Upper lobe of left lung (tissue), 6 donors: ENCODE results near the gene KRT80. TPM values are rescaled to one million over a fixed set of nuclear protein-coding genes. Genes with fewer than 3 reads are reported as not detected.
"Not testable (repeated sequence)": the region's sequence is repeated elsewhere in the genome, so short reads cannot be mapped to it uniquely, and the experiment has no call there.

ENCODE experiments used
- ATAC-seq, 2 donors: fragments of 200-7000 bp; cut with Tn5 transposase; one replicate each; pipeline ENCODE4 v1.9.1; 2022; ENCODE audit warnings: mild to moderate bottlenecking in 2 of 2, moderate library complexity in 2 of 2; ENCODE audit not compliant: low FRiP score in 2 of 2
- DNase-seq, 2 donors: peaks; one replicate each; pipeline ENCODE4 v3.0.0-alpha.2; 2019 to 2020
- H3K27ac ChIP-seq, 4 donors: fragments of 200-600 bp; sonication (generic); one replicate each; pipeline ENCODE4 v1.5.1; 2016 to 2019
- H3K27me3 ChIP-seq, 4 donors: fragments of 200-600 bp; sonication (generic); one replicate each; pipeline ENCODE4 v1.5.1; 2017 to 2019
- H3K36me3 ChIP-seq, 4 donors: fragments of 200-600 bp; sonication (generic); one replicate each; pipeline ENCODE4 v1.5.1; 2016 to 2019
- H3K4me1 ChIP-seq, 4 donors: fragments of 200-600 bp; sonication (generic); one replicate each; pipeline ENCODE4 v1.5.1; 2018 to 2019
- H3K4me3 ChIP-seq, 4 donors: fragments of 200-600 bp; sonication (generic); one replicate each; pipeline ENCODE4 v1.5.1; 2017 to 2019; ENCODE audit warnings: mild to moderate bottlenecking in 2 of 4, moderate library complexity in 1 of 4
- H3K9me3 ChIP-seq, 4 donors: fragments of 200-600 bp; sonication (generic); one replicate each; pipeline ENCODE4 v1.5.1; 2018 to 2019
- EP300 ChIP-seq, 4 donors: sonication (generic); formaldehyde crosslinking; IDR thresholded peaks; one replicate each; pipeline ENCODE4 v1.5.1; 2017; ENCODE audit warnings: antibody characterized with exemption in 4 of 4, control low read depth in 2 of 4
- POLR2A ChIP-seq, 4 donors: fragments of 450-650 bp; IDR thresholded peaks; one replicate each; pipeline ENCODE4 v1.5.1; 2016 to 2017; ENCODE audit warnings: antibody characterized with exemption in 4 of 4, mild to moderate bottlenecking in 2 of 4
- POLR2AphosphoS5 ChIP-seq, 2 donors: sonication (generic); formaldehyde crosslinking; IDR thresholded peaks; one replicate each; pipeline ENCODE4 v1.5.1; 2017; ENCODE audit warnings: antibody characterized with exemption in 2 of 2
- WGBS, 2 donors: methylation state at CpG; one replicate each; pipeline ENCODE4 v1.1.5; 2017 to 2018; 5-methylcytosine and 5-hydroxymethylcytosine counted together
- total RNA-seq, 6 donors: library from RNA; depleted of rRNA in 4 of 6; stranded (reverse); fragments of >200 nt in 4 of 6; gene quantifications; one replicate each; pipeline versions ENCODE4 v1.1.0 to v1.2.1, GENCODE V29; 2016 to 2021
- TF ChIP-seq, protein P1 (sequence below), 6 experiments: fragments of 450-650 bp in 4 of 6; fragments of 200-600 bp in 2 of 6; sonication (generic) in 2 of 6; IDR thresholded peaks; one replicate each; pipeline ENCODE4 v1.5.1; 2016 to 2019; ENCODE audit warnings: antibody characterized with exemption in 6 of 6
- donor health status: DM: no; HTN: no; CAD: no; lungs with moderate emphysema.
- donor health status: DM: no; HTN: yes; CAD: no; lungs with severe emphysema.

KRT80 gene
- total RNA-seq, result 10 to 100 TPM in 2 of 6 donors, 1 to 10 TPM in 4; 2.1 to 15.2 (median 6.6) TPM

DNA sequence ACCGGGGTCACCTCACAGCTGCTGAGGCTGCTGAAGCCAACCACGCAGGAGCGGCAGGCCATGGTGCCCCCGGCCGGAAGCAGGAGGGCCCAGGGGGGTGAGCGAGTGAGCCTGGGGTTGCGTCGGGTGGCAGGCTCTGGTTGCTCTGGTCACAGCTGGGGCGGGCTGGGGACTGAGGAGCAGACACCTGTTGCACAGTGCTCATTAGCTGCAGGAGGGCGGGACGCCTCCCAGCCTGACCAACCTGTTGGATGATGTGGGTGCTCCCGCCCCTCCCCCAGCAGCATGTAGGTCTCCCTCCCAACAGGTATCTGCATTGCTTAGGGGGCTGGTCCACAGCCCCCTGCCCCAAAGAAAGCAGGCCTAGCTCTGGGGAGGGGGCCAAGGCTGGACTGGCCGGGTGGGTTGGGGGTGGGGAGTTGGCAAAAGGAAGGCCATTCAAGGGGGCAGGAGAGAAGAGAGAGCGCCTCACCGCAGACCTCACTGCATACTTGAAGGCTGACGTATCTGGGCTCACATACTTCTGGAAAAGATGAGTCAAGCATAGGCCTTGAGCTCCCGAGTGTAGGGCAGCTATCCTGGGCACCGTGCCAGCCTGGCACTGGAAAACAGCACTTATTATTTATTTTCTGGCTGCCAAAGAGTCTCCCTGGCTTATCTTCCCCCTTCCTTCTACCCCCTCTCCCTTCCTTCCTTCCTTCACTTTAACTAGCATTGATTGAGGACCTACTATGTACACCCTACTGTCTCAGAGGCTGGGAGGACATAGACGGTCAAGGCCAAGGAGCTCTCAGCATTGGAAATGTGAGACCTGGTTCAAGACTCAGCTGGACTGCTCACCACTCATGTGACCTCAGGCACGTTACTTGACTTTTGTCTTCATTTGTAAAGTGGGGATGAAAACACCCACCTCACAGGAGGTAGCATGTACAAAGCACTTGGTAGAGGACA is at the start of gene KRT80:
KRT80 (minus strand) TSS at position 174 of the 951 bp plus-strand sequence; CDS start at position 62, 112 bp downstream.
- peaks cover 42 to 60% (median 53%) of the 10 kb centered on the region in 4 donors for H3K4me1 ChIP-seq
- no peaks in the 10 kb centered on the region for H3K36me3 ChIP-seq

GRCh38 chr12:52241205-52241842 is 49.5 kb upstream of the KRT80 start:
- DNase-seq, result no peak
- no peak for ATAC-seq
- H3K36me3 ChIP-seq, result peaks cover 0 to 19% (median 0%) of the 10 kb centered on the region in 4 donors
- H3K27me3 ChIP-seq, result no peaks in the 10 kb centered on the region
- TF ChIP-seq, protein P1, sequence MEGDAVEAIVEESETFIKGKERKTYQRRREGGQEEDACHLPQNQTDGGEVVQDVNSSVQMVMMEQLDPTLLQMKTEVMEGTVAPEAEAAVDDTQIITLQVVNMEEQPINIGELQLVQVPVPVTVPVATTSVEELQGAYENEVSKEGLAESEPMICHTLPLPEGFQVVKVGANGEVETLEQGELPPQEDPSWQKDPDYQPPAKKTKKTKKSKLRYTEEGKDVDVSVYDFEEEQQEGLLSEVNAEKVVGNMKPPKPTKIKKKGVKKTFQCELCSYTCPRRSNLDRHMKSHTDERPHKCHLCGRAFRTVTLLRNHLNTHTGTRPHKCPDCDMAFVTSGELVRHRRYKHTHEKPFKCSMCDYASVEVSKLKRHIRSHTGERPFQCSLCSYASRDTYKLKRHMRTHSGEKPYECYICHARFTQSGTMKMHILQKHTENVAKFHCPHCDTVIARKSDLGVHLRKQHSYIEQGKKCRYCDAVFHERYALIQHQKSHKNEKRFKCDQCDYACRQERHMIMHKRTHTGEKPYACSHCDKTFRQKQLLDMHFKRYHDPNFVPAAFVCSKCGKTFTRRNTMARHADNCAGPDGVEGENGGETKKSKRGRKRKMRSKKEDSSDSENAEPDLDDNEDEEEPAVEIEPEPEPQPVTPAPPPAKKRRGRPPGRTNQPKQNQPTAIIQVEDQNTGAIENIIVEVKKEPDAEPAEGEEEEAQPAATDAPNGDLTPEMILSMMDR (IDR thresholded peaks at IDR 0.05), result no peak
- TF ChIP-seq EP300 (IDR thresholded peaks at IDR 0.05), result no peak
- TF ChIP-seq POLR2A (IDR thresholded peaks at IDR 0.05), result no peak
- TF ChIP-seq POLR2AphosphoS5 (IDR thresholded peaks at IDR 0.05), result no peak
- H3K4me3 ChIP-seq, result no peak overlapping the region
- H3K27ac ChIP-seq, result no peak overlapping the region
- no peaks in the 10 kb centered on the region for H3K9me3 ChIP-seq
- WGBS, 2 donors, result 78 to 83% methylated on average over 10 to 11 of the region's 11 CpGs
- H3K4me1 ChIP-seq, result peaks cover 14 to 45% (median 31%) of the 10 kb centered on the region in 4 donors

More for the DNA sequence above, at the start of gene KRT80:
- TF ChIP-seq POLR2AphosphoS5 (IDR thresholded peaks at IDR 0.05) (peak; percentile 76 to 90), POLR2A (IDR thresholded peaks at IDR 0.05) (peak in 1 of 4 donors; percentile 28), EP300 (IDR thresholded peaks at IDR 0.05) (peak in 2 of 4 donors; percentile 80 to 95)
- TF ChIP-seq, protein P1 (IDR thresholded peaks at IDR 0.05), result no peak
- peak; percentile 79 to 87 for ATAC-seq
- H3K27me3 ChIP-seq, result no peaks in the 10 kb centered on the region
- 59 to 61% methylated on average over 18 to 19 of the region's 20 CpGs for WGBS, 2 donors
- H3K9me3 ChIP-seq, result no peaks in the 10 kb centered on the region
- peak within 1 kb of the TSS; percentile 66 to 88 (median 78) for H3K27ac ChIP-seq
- DNase-seq, result peak; percentile 79 to 92
- H3K4me3 ChIP-seq, result no peak within 1 kb of the TSS

DNA sequence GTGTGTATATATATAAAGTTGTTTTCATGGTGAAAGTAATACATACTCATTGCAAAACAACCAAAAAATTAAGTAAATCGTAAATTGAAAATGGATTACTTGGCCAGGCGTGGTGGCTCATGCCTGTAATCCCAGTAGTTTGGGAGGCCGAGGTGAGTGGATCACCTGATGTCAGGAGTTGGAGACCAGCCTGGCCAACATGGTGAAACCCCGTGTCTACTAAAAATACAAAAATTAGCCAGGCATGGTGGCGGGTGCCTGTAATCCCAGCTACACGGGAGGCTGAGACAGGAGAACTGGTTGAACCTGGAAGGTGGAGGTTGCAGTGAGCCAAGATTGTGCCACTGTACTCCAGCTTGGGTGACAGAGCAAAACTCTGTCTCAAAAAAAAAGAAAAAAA is 48.4 kb upstream of the KRT80 start:
- H3K9me3 ChIP-seq, DNase-seq, H3K4me3 ChIP-seq, ATAC-seq, H3K27me3 ChIP-seq, H3K27ac ChIP-seq: not testable (repeated sequence)
- H3K4me1 ChIP-seq, result peaks cover 14 to 54% (median 36%) of the 10 kb centered on the region in 4 donors
- 86 to 93% methylated on average over 6 of the region's 6 CpGs for WGBS, 2 donors
- H3K36me3 ChIP-seq, result peaks cover 0 to 20% (median 0%) of the 10 kb centered on the region in 4 donors

DNA sequence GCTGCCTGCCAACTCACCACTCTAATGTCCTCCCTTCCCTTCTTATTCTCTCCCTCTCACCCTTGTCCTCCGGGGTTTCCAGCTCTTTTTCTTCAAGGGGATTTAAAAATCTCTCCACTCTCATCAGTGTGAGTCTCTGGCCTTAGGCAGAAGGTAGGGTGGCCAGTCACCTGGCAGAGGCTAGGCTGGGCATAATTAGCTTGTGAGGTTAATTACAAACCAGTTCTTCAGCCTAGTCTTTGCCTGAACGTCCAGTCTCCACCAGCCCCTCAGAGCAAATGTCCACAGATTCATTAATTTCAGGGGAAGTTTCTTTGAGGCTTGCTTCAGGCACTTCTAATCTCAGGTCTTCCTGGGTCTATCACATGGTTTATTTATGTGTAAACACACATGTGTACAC is 48.0 kb upstream of the KRT80 start:
- 47 to 69% methylated on average over 2 of the region's 2 CpGs for WGBS, 2 donors
- no peak for TF ChIP-seq POLR2A (IDR thresholded peaks at IDR 0.05)
- TF ChIP-seq, protein P1 (IDR thresholded peaks at IDR 0.05), result no peak
- TF ChIP-seq EP300 (IDR thresholded peaks at IDR 0.05), result no peak
- no peaks in the 10 kb centered on the region for H3K27me3 ChIP-seq
- no peak overlapping the region for H3K4me3 ChIP-seq
- peaks cover 0 to 19% (median 0%) of the 10 kb centered on the region in 4 donors for H3K36me3 ChIP-seq
- ATAC-seq (no peak), DNase-seq (no peak)
- no peaks in the 10 kb centered on the region for H3K9me3 ChIP-seq
- peak overlapping the region in 2 of 4 donors; percentile 59 to 65 for H3K27ac ChIP-seq
- peaks cover 14 to 58% (median 38%) of the 10 kb centered on the region in 4 donors for H3K4me1 ChIP-seq
